ENCODE measurements around the gene ALK.

GRCh38 chr2:29729401-29729800, 192.0 kb downstream of the ALK start:
- TF ChIP-seq CTCF (IDR thresholded peaks at IDR 0.05) (no peak), POLR2A (IDR thresholded peaks at IDR 0.05; ENCODE audit: low read length) (no peak), PHF8 (IDR thresholded peaks at IDR 0.05; ENCODE audit: borderline replicate concordance, low read depth) (no peak), EP300 (IDR thresholded peaks at IDR 0.05) (no peak)

All from A549 (cell line).